NCI-H345 (cell line): Measurements from ENCODE around the gene TAX1BP3.
"Not testable (repeated sequence)": the region's sequence is repeated elsewhere in the genome, so short reads cannot be mapped to it uniquely, and the experiment has no call there.

Experiments
- DNase-seq: peaks from one replicate; lab custom pipeline; 2025; lab: John Stamatoyannopoulos, UW

Gene TAX1BP3

GRCh38 chr17:3668279-3669084 lies at the start of gene TAX1BP3, which contains the start of gene EMC6:
Gene TAX1BP3 (minus strand): TSS chr17:3668578. CDS start chr17:3668526, 52 bp downstream.
Gene EMC6 (plus strand): TSS chr17:3668812. CDS start chr17:3669147, 335 bp downstream.
- peak; percentile 94 for DNase-seq

- DNase-seq = no peak
These were observed 46.9 kb upstream of the TAX1BP3 start for GRCh38 chr17:3715296-3715695.

- DNase-seq = no peak
These were observed 44.6 kb upstream of the TAX1BP3 start for GRCh38 chr17:3712811-3713463.

- DNase-seq = no peak
These were observed 42.6 kb upstream of the TAX1BP3 start for GRCh38 chr17:3710951-3711383.

- DNase-seq = no peak
These were observed 40.0 kb upstream of the TAX1BP3 start for GRCh38 chr17:3708366-3708765.

- DNase-seq = not testable (repeated sequence)
These were observed 37.3 kb upstream of the TAX1BP3 start for GRCh38 chr17:3705718-3705984.

- DNase-seq = no peak
These were observed 36.7 kb upstream of the TAX1BP3 start for GRCh38 chr17:3704931-3705717.

- not testable (repeated sequence) for DNase-seq
These were observed 33.7 kb upstream of the TAX1BP3 start for GRCh38 chr17:3702041-3702539.

- no peak for DNase-seq
These were observed 31.6 kb upstream of the TAX1BP3 start for GRCh38 chr17:3699951-3700350.

GRCh38 chr17:3698139-3698538 lies 29.8 kb upstream of the TAX1BP3 start:
- no peak for DNase-seq

GRCh38 chr17:3697103-3697476 lies 28.7 kb upstream of the TAX1BP3 start:
- no peak for DNase-seq

- DNase-seq = no peak
These were observed 27.5 kb upstream of the TAX1BP3 start, which contains the start of gene P2RX5 for GRCh38 chr17:3695723-3696411. Gene P2RX5 (minus strand): TSS chr17:3696155. CDS start chr17:3696005, 150 bp downstream.

GRCh38 chr17:3695129-3695722 lies 26.8 kb upstream of the TAX1BP3 start:
- no peak for DNase-seq

- no peak for DNase-seq
These were observed 25.5 kb upstream of the TAX1BP3 start for GRCh38 chr17:3693829-3694231.

- DNase-seq = no peak
These were observed 24.8 kb upstream of the TAX1BP3 start for GRCh38 chr17:3693141-3693540.

GRCh38 chr17:3692346-3692745 lies 24.0 kb upstream of the TAX1BP3 start:
- no peak for DNase-seq

GRCh38 chr17:3691617-3692067 lies 23.3 kb upstream of the TAX1BP3 start:
- no peak for DNase-seq

GRCh38 chr17:3690094-3690715 lies 21.8 kb upstream of the TAX1BP3 start:
- DNase-seq = no peak

- no peak for DNase-seq
These were observed 21.1 kb upstream of the TAX1BP3 start for GRCh38 chr17:3689262-3690093.

GRCh38 chr17:3688852-3689261 lies 20.5 kb upstream of the TAX1BP3 start:
- DNase-seq = no peak
